Urinary bladder (tissue), 4 donors: ENCODE results near the gene CHRNE. TPM values are rescaled to one million over a fixed set of nuclear protein-coding genes. Genes with fewer than 3 reads are reported as not detected.

ENCODE experiments used
- DNase-seq: peaks from one replicate; pipeline ENCODE4 v3.0.0-alpha.2; 2015; ENCODE audit errors: extremely low spot score
- H3K27ac ChIP-seq: one replicate; pipeline ENCODE4 v1.5.1; 2013; ENCODE audit warnings: low read depth, mild to moderate bottlenecking, moderate library complexity
- H3K36me3 ChIP-seq: one replicate; pipeline ENCODE4 v1.6.1; 2013; ENCODE audit warnings: mild to moderate bottlenecking, moderate library complexity; ENCODE audit not compliant: insufficient read depth
- H3K4me1 ChIP-seq: one replicate; pipeline ENCODE4 v1.6.1; 2013; ENCODE audit warnings: mild to moderate bottlenecking, moderate library complexity; ENCODE audit not compliant: insufficient read depth
- H3K4me3 ChIP-seq: one replicate; pipeline ENCODE4 v1.5.1; 2013; ENCODE audit warnings: low read depth, low read length
- WGBS: extraction: QIAGEN DNeasy Blood & Tissue Kit; methylation state at CpG from one replicate; pipeline ENCODE4 v1.1.7; 2013; 5-methylcytosine and 5-hydroxymethylcytosine counted together
- polyA plus RNA-seq: library from polyadenylated mRNA; stranded (reverse); fragments of 200-250 nt; gene quantifications from one replicate; pipeline ENCODE4 v1.2.3, GENCODE V29; 2013
- total RNA-seq: library from RNA; depleted of rRNA; stranded (reverse); fragments of >200 nt; gene quantifications from one replicate; pipeline ENCODE4 v1.2.3, GENCODE V29; 2014
- donor health status: healthy with polysubstance abuse.
- donor health status: healthy.

The CHRNE gene
- total and polyA plus RNA-seq, 2 donors, result 0.79 TPM

- WGBS, result 41% methylated on average over 7 of the region's 7 CpGs
- peak overlapping the region; percentile 61 for H3K27ac ChIP-seq
- no peak overlapping the region for H3K4me3 ChIP-seq
- peaks cover 3% of the 10 kb centered on the region for H3K36me3 ChIP-seq
- DNase-seq, result no peak
- H3K4me1 ChIP-seq, result no peaks in the 10 kb centered on the region
These were observed 42.5 kb upstream of the CHRNE start for GRCh38 chr17:4945176-4945943.

GRCh38 chr17:4944554-4945175 lies 41.8 kb upstream of the CHRNE start:
- DNase-seq, result no peak
- H3K4me3 ChIP-seq, result no peak overlapping the region
- no peaks in the 10 kb centered on the region for H3K4me1 ChIP-seq
- 66% methylated on average over 8 of the region's 8 CpGs for WGBS
- H3K36me3 ChIP-seq, result peaks cover 3% of the 10 kb centered on the region
- peak overlapping the region; percentile 47 for H3K27ac ChIP-seq

DNA sequence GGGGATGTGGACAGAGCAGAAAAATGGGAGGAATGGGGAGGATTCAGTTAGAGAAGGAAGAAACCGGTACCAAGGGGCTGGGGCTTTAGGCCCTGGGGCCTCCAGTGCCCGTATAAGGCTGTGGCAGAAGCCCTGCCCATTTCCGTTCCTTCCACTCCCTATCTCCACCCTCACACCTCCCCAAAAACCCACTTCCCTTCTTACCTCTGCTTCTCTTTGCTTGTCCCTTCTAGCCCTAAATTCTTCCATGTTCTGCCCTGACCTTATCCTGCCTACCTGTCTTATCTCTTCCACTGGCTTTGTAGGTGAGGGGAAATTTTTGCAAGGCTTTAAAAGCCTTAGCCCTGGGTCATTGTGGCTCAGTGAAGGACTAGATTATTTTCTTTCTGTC lies 41.3 kb upstream of the CHRNE start:
- no peak for DNase-seq
- Histone ChIP-seq H3K27ac (no peak overlapping the region), H3K4me3 (no peak overlapping the region), H3K4me1 (no peaks in the 10 kb centered on the region), H3K36me3 (peaks cover 3% of the 10 kb centered on the region)
- WGBS, result 37% methylated on average over 3 of the region's 3 CpGs

DNA sequence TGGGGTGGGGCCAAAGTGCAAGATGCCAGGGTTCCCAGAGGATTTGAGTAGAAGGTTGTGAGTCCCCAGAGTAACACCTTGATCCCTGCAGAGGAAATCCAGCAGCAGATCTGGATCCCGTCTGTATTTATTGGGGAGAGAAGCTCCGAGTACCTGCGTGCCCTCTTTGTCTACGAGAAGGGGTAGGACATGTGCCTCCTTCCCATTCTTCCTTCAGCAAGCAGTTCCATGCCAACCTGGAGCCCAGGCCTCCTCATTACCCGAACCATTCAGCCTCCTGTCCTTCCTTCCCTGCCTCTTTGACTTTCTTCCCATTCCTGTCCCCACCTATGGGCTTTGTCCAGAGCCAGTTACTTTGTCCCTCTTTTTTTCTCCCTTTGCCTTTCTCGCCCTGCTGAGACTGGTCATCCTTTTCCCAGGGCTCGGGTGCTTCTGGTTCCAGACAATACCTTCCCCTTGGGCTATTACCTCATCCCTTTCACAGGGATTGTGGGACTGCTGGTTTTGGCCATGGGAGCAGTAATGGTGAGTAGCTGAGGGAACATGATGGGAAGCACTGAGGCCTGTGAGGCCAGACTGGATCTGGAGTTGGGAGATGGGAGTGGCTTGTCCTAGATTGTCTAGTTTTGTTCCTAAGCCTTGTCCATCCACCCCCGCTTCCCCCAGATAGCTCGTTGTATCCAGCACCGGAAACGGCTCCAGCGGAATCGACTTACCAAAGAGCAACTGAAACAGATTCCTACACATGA lies 40.0 kb upstream of the CHRNE start:
- Histone ChIP-seq H3K27ac (no peak overlapping the region), H3K36me3 (peaks cover 3% of the 10 kb centered on the region), H3K4me1 (no peaks in the 10 kb centered on the region), H3K4me3 (no peak overlapping the region)
- DNase-seq, result no peak
- WGBS, result 72% methylated on average over 13 of the region's 13 CpGs

DNA sequence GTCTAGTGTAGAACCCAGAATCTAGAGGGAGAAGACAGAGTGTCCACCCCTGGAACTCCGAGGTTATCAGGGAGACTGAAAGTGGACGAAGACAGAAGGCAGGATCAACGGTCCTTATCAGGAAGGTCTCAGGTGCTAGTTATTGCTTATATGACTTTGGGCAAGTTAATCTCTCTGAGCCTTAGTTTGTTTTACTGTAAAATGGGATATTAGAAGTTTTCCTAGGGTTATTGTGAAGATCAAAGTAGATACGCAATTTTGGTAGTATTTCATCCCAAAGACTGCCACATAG lies 38.4 kb upstream of the CHRNE start:
- Histone ChIP-seq H3K4me3 (peak overlapping the region; percentile 76), H3K27ac (no peak overlapping the region), H3K4me1 (no peaks in the 10 kb centered on the region), H3K36me3 (peaks cover 3% of the 10 kb centered on the region)
- no peak for DNase-seq
- WGBS, result 57% methylated on average over 4 of the region's 4 CpGs

DNA sequence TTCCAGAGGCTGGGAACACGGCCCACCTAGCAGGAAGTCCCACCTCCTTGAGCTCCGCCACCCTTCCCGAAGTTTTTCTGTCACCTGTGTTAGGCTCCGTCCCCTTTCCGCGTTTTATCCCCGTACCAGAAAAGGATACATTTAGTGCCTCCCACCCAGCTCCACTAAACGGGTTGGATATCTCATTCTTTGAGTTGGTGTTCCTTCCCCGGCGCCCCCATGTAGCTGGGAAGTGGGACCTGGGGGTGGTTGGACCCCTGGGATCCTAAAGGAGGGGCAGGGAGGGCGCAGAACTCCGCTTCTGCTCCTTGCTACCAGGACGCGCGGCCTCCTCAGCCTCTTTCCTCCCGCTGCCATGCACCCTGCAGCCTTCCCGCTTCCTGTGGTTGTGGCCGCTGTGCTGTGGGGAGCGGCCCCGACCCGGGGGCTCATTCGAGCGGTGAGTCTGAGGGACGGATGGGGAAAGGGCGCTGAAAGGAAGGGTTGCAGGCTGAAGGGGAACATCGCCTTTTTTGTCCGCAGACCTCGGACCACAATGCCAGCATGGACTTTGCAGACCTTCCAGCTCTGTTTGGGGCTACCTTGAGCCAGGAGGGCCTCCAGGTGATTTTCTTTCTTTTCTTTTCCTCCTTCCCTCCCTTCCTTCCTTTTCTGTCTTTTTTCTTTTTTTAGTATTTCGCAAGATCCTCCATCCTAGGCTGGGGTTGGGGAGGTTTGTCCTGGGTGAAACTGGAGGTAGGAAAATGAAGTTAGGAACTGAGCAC lies 37.8 kb upstream of the CHRNE start:
- Histone ChIP-seq H3K4me3 (peak overlapping the region; percentile 76), H3K27ac (peak overlapping the region; percentile 94), H3K36me3 (peaks cover 3% of the 10 kb centered on the region), H3K4me1 (no peaks in the 10 kb centered on the region)
- no peak for DNase-seq
- 1% methylated on average over 29 of the region's 29 CpGs for WGBS

DNA sequence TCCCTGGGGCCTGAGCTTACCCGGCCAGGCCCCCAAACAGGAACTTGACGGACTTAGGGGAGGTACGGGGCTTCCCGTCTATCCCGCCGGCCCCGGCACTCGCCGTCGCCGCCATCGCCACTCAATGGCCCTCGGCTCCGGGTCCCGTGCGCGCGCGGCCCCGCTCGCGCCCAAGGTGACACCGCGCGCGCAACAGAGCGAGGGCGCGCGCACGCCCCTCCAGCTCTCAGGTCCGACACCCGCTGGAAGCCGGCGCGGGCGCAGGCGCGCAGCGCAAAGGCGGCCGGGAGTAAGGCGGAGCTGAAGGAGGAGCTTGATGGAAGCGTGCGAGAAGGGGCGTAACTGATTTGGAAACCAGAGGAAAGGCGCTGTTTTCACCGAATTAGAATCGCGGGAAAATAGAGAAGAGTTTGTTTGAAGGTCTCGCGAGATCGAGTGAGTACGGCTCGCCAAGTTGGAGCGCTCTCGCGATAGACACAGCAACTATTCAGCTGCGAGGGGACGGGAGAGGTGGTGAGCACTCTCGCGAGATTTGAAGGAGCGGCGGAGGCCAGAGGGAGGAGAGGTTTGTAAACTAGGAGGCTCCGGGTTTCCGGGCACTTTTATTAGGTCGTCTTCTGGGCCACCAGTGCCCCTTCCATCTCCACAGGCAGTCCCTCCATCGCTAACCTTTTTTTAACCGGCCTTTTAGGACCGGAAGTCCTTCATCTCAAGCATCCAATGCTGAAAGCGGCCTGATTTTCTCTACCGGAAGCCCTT lies 37.1 kb upstream of the CHRNE start, which contains the start of the genes RNF167 and SLC25A11:
RNF167 (plus strand) TSS at position 473 of the 759 bp plus-strand sequence. CDS start 642 bp downstream, outside the sequence.
SLC25A11 (minus strand) TSS at position 251 of the 759 bp plus-strand sequence; CDS start at position 115, 136 bp downstream.
- peak; percentile 100 for DNase-seq
- peak within 1 kb of the TSS; percentile 94 for H3K27ac ChIP-seq
- H3K4me3 ChIP-seq, result peak within 1 kb of the TSS; percentile 76
- under 1% methylated on average over 72 of the region's 72 CpGs for WGBS
- no peaks in the 10 kb centered on the region for H3K4me1 ChIP-seq
- peaks cover 3% of the 10 kb centered on the region for H3K36me3 ChIP-seq

GRCh38 chr17:4939546-4939795 lies 36.6 kb upstream of the CHRNE start:
- peak overlapping the region; percentile 76 for H3K4me3 ChIP-seq
- WGBS, result 0% methylated on average over 16 of the region's 16 CpGs
- H3K36me3 ChIP-seq, result peaks cover 3% of the 10 kb centered on the region
- peak overlapping the region; percentile 81 for H3K27ac ChIP-seq
- no peak for DNase-seq
- no peaks in the 10 kb centered on the region for H3K4me1 ChIP-seq

GRCh38 chr17:4938688-4939545 lies 36.0 kb upstream of the CHRNE start:
- Histone ChIP-seq H3K36me3 (peaks cover 3% of the 10 kb centered on the region), H3K4me3 (peak overlapping the region; percentile 76), H3K4me1 (no peaks in the 10 kb centered on the region), H3K27ac (peak overlapping the region; percentile 81)
- 56% methylated on average over 19 of the region's 19 CpGs for WGBS
- DNase-seq, result no peak

- Histone ChIP-seq H3K4me3 (no peak overlapping the region), H3K27ac (no peak overlapping the region)
- 88% methylated on average over 11 of the region's 11 CpGs for WGBS
These were observed 35.2 kb upstream of the CHRNE start for GRCh38 chr17:4938069-4938491.

DNA sequence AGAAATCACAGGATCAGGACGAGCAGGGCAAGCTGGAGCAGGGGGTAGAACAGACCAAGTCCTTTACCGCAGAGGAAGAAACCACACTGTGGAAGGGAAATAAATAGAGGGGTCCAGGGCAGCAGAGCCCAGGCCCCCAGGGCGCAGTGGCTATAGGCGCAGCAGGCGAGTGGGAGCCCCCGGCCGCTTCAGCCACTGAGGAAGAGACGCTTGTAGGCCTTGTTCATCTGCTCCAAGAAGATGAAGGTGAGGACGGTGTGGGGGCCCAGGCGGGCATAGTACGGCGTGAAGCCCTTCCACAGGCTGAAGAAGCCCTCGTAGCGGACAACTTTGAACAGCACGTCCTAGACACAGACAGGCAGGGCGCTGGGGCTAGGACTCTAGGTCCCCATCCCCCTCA lies 34.7 kb upstream of the CHRNE start:
- 89% methylated on average over 16 of the region's 16 CpGs for WGBS

More at GRCh38 chr17:4938069-4938491, 35.2 kb upstream of the CHRNE start:
- no peaks in the 10 kb centered on the region for H3K4me1 ChIP-seq
- H3K36me3 ChIP-seq, result no peaks in the 10 kb centered on the region
- DNase-seq, result no peak

DNA sequence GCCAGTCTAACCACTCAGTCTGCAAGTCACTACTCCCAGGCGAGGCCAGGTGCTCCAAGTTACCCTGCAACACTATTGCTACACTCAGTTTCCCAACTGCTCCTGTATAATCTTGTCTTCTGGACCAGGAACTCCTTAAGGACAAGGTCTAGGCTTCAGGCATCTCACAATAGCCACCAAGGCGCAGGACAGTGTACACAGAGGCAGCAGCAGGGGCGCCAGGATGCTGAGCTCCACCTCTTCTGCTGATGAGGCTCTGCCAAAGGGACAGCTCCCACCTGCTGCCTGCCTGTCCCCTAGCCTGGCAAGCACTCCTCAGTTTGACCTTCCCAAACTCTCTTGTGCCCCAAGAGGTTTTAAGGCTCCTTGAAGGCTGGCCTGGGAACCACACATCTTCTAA lies 33.5 kb upstream of the CHRNE start:
- no peak overlapping the region for H3K27ac ChIP-seq
- no peaks in the 10 kb centered on the region for H3K36me3 ChIP-seq
- H3K4me3 ChIP-seq, result no peak overlapping the region
- DNase-seq, result no peak
- H3K4me1 ChIP-seq, result no peaks in the 10 kb centered on the region
- 94% methylated on average over 3 of the region's 3 CpGs for WGBS

More for the DNA sequence above, 34.7 kb upstream of the CHRNE start:
- Histone ChIP-seq H3K4me3 (no peak overlapping the region), H3K36me3 (no peaks in the 10 kb centered on the region), H3K27ac (no peak overlapping the region), H3K4me1 (no peaks in the 10 kb centered on the region)
- no peak for DNase-seq
